Heart left ventricle (tissue), 13 donors: Measurements from ENCODE around the gene CCDC69.

Experiments used
- CTCF ChIP-seq, 12 donors: fragments of 200-600 bp; sonication (generic) in 4 of 12; IDR thresholded peaks; one replicate each; pipeline versions ENCODE4 v1.5.0 to v1.8.0; 2018 to 2022; ENCODE audit warnings: antibody characterized with exemption in 12 of 12, mild to moderate bottlenecking in 5 of 12
- POLR2A ChIP-seq, 2 donors: fragments of 450-650 bp; IDR thresholded peaks; one replicate each; pipeline ENCODE4 v1.6.1; 2017; ENCODE audit warnings: antibody characterized with exemption in 2 of 2, mild to moderate bottlenecking in 2 of 2, moderate library complexity in 2 of 2
- donor health status: ischemic (EF 13 %, LVEDD 7.1; RV severe dilation, severe dysfunction).
- donor health status: DM: no; HTN: yes; CAD: no.
- donor health status: DM: no; HTN: no; CAD: no.
- donor health status: ischemic (EF 25% LVEDD 6.9; RV normal size, moderate dysfunction).
- donor health status: ischemic (EF 25% LVEDD 5.7; RV mildly dilated, moderate dysfunction).
- donor health status: ischemic (EF 35%, LVEDD 5.7; RV mildly dilated, moderate dysfunction).
- donor health status: nonischemic (EF 11% LVEDD 7.7; RV severe dilation, severe dysfunction).
- donor health status: DM: yes; HTN: yes; CAD: no.
- donor health status: PGD.
- donor health status: ischemic (EF 29% LVEDD 5.4; RV normal size, mild dysfunction).
- donor health status: nonischemic (EF 23%, LVEDD 6.1; RV moderate dilation, normal function).

- no peak for TF ChIP-seq CTCF (IDR thresholded peaks at IDR 0.05)
- TF ChIP-seq POLR2A (IDR thresholded peaks at IDR 0.05), result no peak
These were observed 43.8 kb upstream of the CCDC69 start for GRCh38 chr5:151267491-151268260.
